Esophagus muscularis mucosa (tissue), 4 donors: ENCODE data around the gene TSPAN5. TPM values are rescaled to one million over a fixed set of nuclear protein-coding genes. Genes with fewer than 3 reads are reported as not detected.

Experiments
- DNase-seq: peaks from one replicate; pipeline ENCODE4 v3.0.0-alpha.2; 2017; ENCODE audit errors: extremely low spot score
- H3K27ac ChIP-seq, 4 donors: fragments of 200-600 bp; sonication (generic); replicated peaks in 1 of 4; 1 replicate in 3 of 4; 2 replicates in 1 of 4; pipeline ENCODE4 v1.5.1; 2016 to 2019; ENCODE audit warnings: mild to moderate bottlenecking in 1 of 4
- H3K27me3 ChIP-seq, 4 donors: fragments of 200-600 bp; sonication (generic); one replicate each; pipeline versions ENCODE4 v1.5.1 to v1.6.0; 2016 to 2019
- H3K36me3 ChIP-seq, 4 donors: fragments of 200-600 bp; sonication (generic); one replicate each; pipeline ENCODE4 v1.5.1; 2016 to 2019
- H3K4me1 ChIP-seq, 4 donors: fragments of 200-600 bp; sonication (generic); one replicate each; pipeline ENCODE4 v1.5.1; 2016 to 2019
- H3K4me3 ChIP-seq, 4 donors: fragments of 200-600 bp; sonication (generic); 1 replicate in 2 of 4; 2 replicates in 2 of 4; pipeline ENCODE4 v1.5.1; 2016 to 2019; ENCODE audit warnings: mild to moderate bottlenecking in 4 of 4, moderate library complexity in 1 of 4
- H3K9me3 ChIP-seq, 4 donors: fragments of 200-600 bp; sonication (generic); 1 replicate in 3 of 4; 2 replicates in 1 of 4; pipeline ENCODE4 v1.5.1; 2016 to 2019
- EP300 ChIP-seq: sonication (generic); formaldehyde crosslinking; IDR thresholded peaks from one replicate; pipeline ENCODE4 v1.6.1; 2017; ENCODE audit warnings: antibody characterized with exemption
- POLR2A ChIP-seq: fragments of 450-650 bp; IDR thresholded peaks from one replicate; pipeline ENCODE4 v1.6.1; 2017; ENCODE audit warnings: antibody characterized with exemption, moderate library complexity, mild to moderate bottlenecking, low read depth
- POLR2AphosphoS5 ChIP-seq, 2 donors: sonication (generic); formaldehyde crosslinking; IDR thresholded peaks; one replicate each; pipeline ENCODE4 v1.6.1; 2017; ENCODE audit warnings: antibody characterized with exemption in 2 of 2
- whole genome bisulfite sequencing: methylation state at CpG from one replicate; pipeline ENCODE4 v1.1.5; 2018; 5-methylcytosine and 5-hydroxymethylcytosine counted together
- intact Hi-C: fragments of 100-400 bp; cut with DNase I; formaldehyde crosslinking; loops from one replicate; pipeline ENCODE4 v1.15.1; 2023
- total RNA-seq, 4 donors: library from RNA; depleted of rRNA; stranded (reverse); fragments of >200 nt; gene quantifications; one replicate each; pipeline versions ENCODE4 v1.1.0 to v1.2.1, GENCODE V29; 2016
- TF ChIP-seq, protein P1 (sequence below), 3 experiments: fragments of 200-600 bp in 2 of 3; fragments of 450-650 bp in 1 of 3; sonication (generic) in 2 of 3; IDR thresholded peaks; one replicate each; pipeline ENCODE4 v1.5.1; 2017 to 2019; ENCODE audit warnings: antibody characterized with exemption in 3 of 3, mild to moderate bottlenecking in 2 of 3, moderate library complexity in 1 of 3

The TSPAN5 gene
- total RNA-seq, 4 donors from 2014 or later = 9.1 to 16.8 (median 13.3) TPM

DNA sequence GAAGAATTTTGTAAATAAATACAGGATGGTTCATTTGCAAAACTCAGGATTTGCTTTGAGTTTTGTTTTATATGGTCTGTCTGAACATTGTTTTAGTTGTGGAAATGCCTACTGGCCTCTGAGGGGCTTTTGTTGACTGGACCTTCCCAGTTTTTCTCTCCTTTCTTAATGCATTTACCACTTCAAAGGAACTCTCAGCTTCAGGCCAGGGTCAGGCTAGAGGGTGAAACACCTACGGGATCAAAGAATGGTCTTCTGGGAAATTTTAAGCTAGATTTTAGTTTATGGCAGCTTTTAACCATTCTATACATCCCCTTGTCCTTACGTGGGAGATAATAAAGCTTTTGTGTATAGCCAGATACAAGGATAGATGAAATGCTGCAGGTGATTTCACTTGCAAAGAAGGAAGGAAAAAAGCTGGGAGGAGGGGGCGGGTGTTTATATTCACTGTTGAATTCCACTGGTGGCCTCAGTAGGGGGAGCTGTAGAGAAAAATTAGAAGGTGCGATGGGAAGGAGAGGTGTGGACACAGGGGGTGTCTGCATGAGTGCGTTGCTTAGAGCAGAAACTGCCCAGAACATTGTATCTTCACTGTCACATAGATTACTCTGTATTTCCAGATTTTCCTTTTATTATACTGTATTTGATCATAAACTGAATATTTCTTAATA, 151.8 kb downstream of the TSPAN5 start:
- Histone ChIP-seq H3K4me1 (peaks cover 0 to 20% (median 9%) of the 10 kb centered on the region in 4 donors), H3K36me3 (no peaks in the 10 kb centered on the region), H3K4me3 (no peak overlapping the region), H3K27me3 (no peaks in the 10 kb centered on the region), H3K9me3 (no peaks in the 10 kb centered on the region), H3K27ac (no peak overlapping the region)
- DNase-seq = no peak
- TF ChIP-seq POLR2AphosphoS5 (IDR thresholded peaks at IDR 0.05) = no peak
- TF ChIP-seq EP300 = no peak
- TF ChIP-seq, protein P1, sequence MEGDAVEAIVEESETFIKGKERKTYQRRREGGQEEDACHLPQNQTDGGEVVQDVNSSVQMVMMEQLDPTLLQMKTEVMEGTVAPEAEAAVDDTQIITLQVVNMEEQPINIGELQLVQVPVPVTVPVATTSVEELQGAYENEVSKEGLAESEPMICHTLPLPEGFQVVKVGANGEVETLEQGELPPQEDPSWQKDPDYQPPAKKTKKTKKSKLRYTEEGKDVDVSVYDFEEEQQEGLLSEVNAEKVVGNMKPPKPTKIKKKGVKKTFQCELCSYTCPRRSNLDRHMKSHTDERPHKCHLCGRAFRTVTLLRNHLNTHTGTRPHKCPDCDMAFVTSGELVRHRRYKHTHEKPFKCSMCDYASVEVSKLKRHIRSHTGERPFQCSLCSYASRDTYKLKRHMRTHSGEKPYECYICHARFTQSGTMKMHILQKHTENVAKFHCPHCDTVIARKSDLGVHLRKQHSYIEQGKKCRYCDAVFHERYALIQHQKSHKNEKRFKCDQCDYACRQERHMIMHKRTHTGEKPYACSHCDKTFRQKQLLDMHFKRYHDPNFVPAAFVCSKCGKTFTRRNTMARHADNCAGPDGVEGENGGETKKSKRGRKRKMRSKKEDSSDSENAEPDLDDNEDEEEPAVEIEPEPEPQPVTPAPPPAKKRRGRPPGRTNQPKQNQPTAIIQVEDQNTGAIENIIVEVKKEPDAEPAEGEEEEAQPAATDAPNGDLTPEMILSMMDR (IDR thresholded peaks at IDR 0.05) = no peak
- TF ChIP-seq POLR2A = no peak
- WGBS = 83% methylated on average over 5 of the region's 5 CpGs
- intact Hi-C loops = no loop called here

DNA sequence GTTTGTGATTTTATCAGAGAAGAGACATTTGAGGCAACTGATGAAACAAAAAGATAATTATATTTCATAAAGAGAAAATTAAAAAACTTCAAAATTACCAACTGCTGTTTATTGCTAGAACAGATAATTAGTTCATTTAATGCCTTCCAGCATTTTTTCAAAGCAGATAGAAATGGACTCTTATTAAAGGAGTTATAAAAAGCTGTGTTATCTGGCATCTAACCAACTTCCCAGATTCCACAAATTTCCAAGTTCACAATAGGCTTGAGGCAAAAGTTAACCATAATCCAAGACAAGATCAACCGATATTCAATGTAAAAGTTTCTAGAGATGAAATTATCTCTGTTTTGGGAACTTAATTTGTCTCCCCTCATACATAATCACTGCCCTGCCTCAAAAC, 152.4 kb downstream of the TSPAN5 start:
- 54% methylated on average over 1 of the region's 1 CpG for WGBS
- Histone ChIP-seq H3K4me1 (peaks cover 0 to 17% (median 8%) of the 10 kb centered on the region in 4 donors), H3K36me3 (no peaks in the 10 kb centered on the region), H3K9me3 (no peaks in the 10 kb centered on the region), H3K4me3 (no peak overlapping the region), H3K27ac (no peak overlapping the region), H3K27me3 (no peaks in the 10 kb centered on the region)
- intact Hi-C loops = no loop called here
- no peak for DNase-seq
- TF ChIP-seq, protein P1 (IDR thresholded peaks at IDR 0.05) = no peak
- TF ChIP-seq POLR2AphosphoS5 (IDR thresholded peaks at IDR 0.05) (no peak), POLR2A (no peak), EP300 (no peak)

DNA sequence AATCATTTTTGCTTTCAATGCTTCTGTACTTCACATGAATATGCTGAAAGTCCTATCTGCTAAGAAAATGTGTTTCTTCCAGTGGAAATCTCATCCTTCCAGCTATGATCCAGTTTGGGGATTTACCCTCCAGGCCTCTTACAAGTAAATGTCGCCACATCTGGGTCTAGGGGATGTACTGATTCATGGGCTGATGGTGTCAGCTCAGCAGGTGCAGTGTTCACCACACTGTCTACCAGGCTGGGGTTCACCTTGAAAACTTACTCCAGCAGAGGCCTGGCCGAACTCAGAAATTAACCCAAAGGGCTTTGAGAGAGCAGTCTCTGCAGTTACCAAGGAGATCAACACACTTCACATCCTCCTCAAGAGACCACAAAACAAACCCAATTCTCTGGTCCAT, 154.3 kb downstream of the TSPAN5 start:
- DNase-seq = no peak
- H3K27me3 ChIP-seq = no peaks in the 10 kb centered on the region
- H3K27ac ChIP-seq = no peak overlapping the region
- WGBS = 100% methylated on average over 2 of the region's 2 CpGs
- peaks cover 0 to 7% (median 2%) of the 10 kb centered on the region in 4 donors for H3K4me1 ChIP-seq
- no peak overlapping the region for H3K4me3 ChIP-seq
- no peak for TF ChIP-seq POLR2AphosphoS5 (IDR thresholded peaks at IDR 0.05)
- H3K36me3 ChIP-seq = no peaks in the 10 kb centered on the region
- intact Hi-C loops = no loop called here
- H3K9me3 ChIP-seq = no peaks in the 10 kb centered on the region

- Histone ChIP-seq H3K4me3 (no peak overlapping the region), H3K36me3 (no peaks in the 10 kb centered on the region), H3K27ac (no peak overlapping the region), H3K9me3 (no peaks in the 10 kb centered on the region), H3K27me3 (no peaks in the 10 kb centered on the region), H3K4me1 (peaks cover 0 to 7% (median 2%) of the 10 kb centered on the region in 4 donors)
- intact Hi-C loops = no loop called here
- TF ChIP-seq, protein P1 (IDR thresholded peaks at IDR 0.05) = no peak
- TF ChIP-seq EP300 = no peak
- no peak for TF ChIP-seq POLR2A
- no peak for TF ChIP-seq POLR2AphosphoS5 (IDR thresholded peaks at IDR 0.05)
- no peak for DNase-seq
Measured at GRCh38 chr4:98503676-98504075, 154.7 kb downstream of the TSPAN5 start.

DNA sequence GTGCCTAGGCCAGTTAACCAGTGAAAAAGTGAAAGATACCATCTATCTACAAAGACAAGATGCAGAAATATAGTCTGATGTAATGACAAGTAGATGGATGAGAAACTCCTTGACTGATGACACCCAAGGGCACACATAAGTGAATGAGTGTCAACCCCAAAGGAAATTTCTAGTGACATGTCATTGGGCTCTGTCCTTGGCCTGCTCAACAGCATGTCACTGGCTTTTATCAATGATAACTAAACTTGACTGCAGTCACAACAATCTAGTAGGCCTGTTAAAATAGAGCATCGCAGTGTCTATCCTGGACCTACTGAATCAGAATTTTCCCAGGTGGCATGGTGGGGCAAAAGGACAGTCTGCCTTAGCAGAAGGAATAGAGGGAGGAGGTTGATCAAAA, 155.8 kb downstream of the TSPAN5 start:
- no peaks in the 10 kb centered on the region for H3K36me3 ChIP-seq
- 85% methylated on average over 1 of the region's 1 CpG for WGBS
- no peak for DNase-seq
- no peaks in the 10 kb centered on the region for H3K9me3 ChIP-seq
- H3K4me3 ChIP-seq = no peak overlapping the region
- TF ChIP-seq, protein P1 (IDR thresholded peaks at IDR 0.05) = no peak
- no peak for TF ChIP-seq EP300
- TF ChIP-seq POLR2AphosphoS5 (IDR thresholded peaks at IDR 0.05) = no peak
- TF ChIP-seq POLR2A = no peak
- H3K27ac ChIP-seq = no peak overlapping the region
- intact Hi-C loops = no loop called here
- no peaks in the 10 kb centered on the region for H3K27me3 ChIP-seq
- H3K4me1 ChIP-seq = peaks cover 0 to 7% (median 2%) of the 10 kb centered on the region in 4 donors
